SK-N-DZ (cell line): ENCODE measurements around the gene UBALD2.
"Not testable (repeated sequence)": the region's sequence is repeated elsewhere in the genome, so short reads cannot be mapped to it uniquely, and the experiment has no call there.

Source experiments
- DNase-seq: peaks from one replicate; pipeline ENCODE4 v3.0.0-alpha.2; 2015; ENCODE audit warnings: low spot score

UBALD2 gene

GRCh38 chr17:76265624-76266243 is 586 bp downstream of the UBALD2 start:
- DNase-seq, result no peak

GRCh38 chr17:76266244-76266938 is 1.2 kb downstream of the UBALD2 start:
- DNase-seq, result no peak

GRCh38 chr17:76267051-76267576 is 2.0 kb downstream of the UBALD2 start:
- no peak for DNase-seq

GRCh38 chr17:76267581-76268001 is 2.4 kb downstream of the UBALD2 start:
- DNase-seq, result not testable (repeated sequence)

- no peak for DNase-seq
Measured at GRCh38 chr17:76268015-76268749, 3.0 kb downstream of the UBALD2 start.

- no peak for DNase-seq
Measured at GRCh38 chr17:76268991-76269981, 4.1 kb downstream of the UBALD2 start.

GRCh38 chr17:76270127-76270592 is 5.0 kb downstream of the UBALD2 start:
- no peak for DNase-seq

- DNase-seq, result no peak
Measured at GRCh38 chr17:76270770-76271668, 5.9 kb downstream of the UBALD2 start.

- DNase-seq, result no peak
Measured at GRCh38 chr17:76271669-76272540, 6.8 kb downstream of the UBALD2 start.

- no peak for DNase-seq
Measured at GRCh38 chr17:76272541-76273444, 7.6 kb downstream of the UBALD2 start.

GRCh38 chr17:76273445-76274111 is 8.4 kb downstream of the UBALD2 start:
- DNase-seq, result no peak

- no peak for DNase-seq
Measured at GRCh38 chr17:76274112-76274956, 9.2 kb downstream of the UBALD2 start.

- no peak for DNase-seq
Measured at GRCh38 chr17:76275382-76276068, 10.4 kb downstream of the UBALD2 start.

- no peak for DNase-seq
Measured at GRCh38 chr17:76276069-76276431, 10.9 kb downstream of the UBALD2 start.

GRCh38 chr17:76276461-76277299 is 11.5 kb downstream of the UBALD2 start:
- DNase-seq, result no peak
